ENCODE measurements around the gene DPP7.

Gene DPP7

GRCh38 chr9:137134191-137134590 is 19.7 kb upstream of the DPP7 start:
- no peaks in the 10 kb centered on the region for H3K27me3 ChIP-seq (ENCODE audit: insufficient read depth, low read length, poor library complexity, severe bottlenecking)
- H3F3A ChIP-seq (ENCODE audit: low read depth) = peaks cover 3% of the 10 kb centered on the region; the same call in 1 of the 2 replicates
- no peak overlapping the region for H3K4me2 ChIP-seq (ENCODE audit: low read depth, low read length, poor library complexity, severe bottlenecking)
- H3K79me2 ChIP-seq (ENCODE audit: insufficient read depth, low read length) = peaks cover 3% of the 10 kb centered on the region; the same call in 1 of the 2 replicates
- no peaks in the 10 kb centered on the region for H4K20me1 ChIP-seq (ENCODE audit: insufficient read depth, low read length, poor library complexity, severe bottlenecking)
- no peak overlapping the region for H2AFZ ChIP-seq (ENCODE audit: low read length)
- no peaks in the 10 kb centered on the region for H3K9me2 ChIP-seq (replicated peaks; ENCODE audit: low read depth, low read length)
- TF ChIP-seq EZH2phosphoT487 (IDR thresholded peaks at IDR 0.05; ENCODE audit: borderline replicate concordance) = no peak
- TF ChIP-seq CTCF (conservative IDR thresholded peaks at IDR 0.05; ENCODE audit: low read length) = no peak
- peaks cover 4% of the 10 kb centered on the region for H3K4me1 ChIP-seq (ENCODE audit: insufficient read depth, low read length, poor library complexity, severe bottlenecking)
- H3K9me3 ChIP-seq (ENCODE audit: insufficient read depth, low read depth, low read length) = no peaks in the 10 kb centered on the region
- H3K4me3 ChIP-seq (ENCODE audit: low read length, poor library complexity, severe bottlenecking) = no peak overlapping the region
- no peaks in the 10 kb centered on the region for H3K36me3 ChIP-seq (ENCODE audit: insufficient read depth, low read length)
- no peak overlapping the region for H3K9ac ChIP-seq (ENCODE audit: low read depth, low read length, poor library complexity, severe bottlenecking)

GRCh38 chr9:137130176-137130755 is 15.7 kb upstream of the DPP7 start:
- Histone ChIP-seq H3K4me1 (ENCODE audit: insufficient read depth, low read length, poor library complexity, severe bottlenecking) (peaks cover 26% of the 10 kb centered on the region), H3K4me3 (ENCODE audit: low read length, poor library complexity, severe bottlenecking) (peak overlapping the region; percentile 85), H3K9me2 (replicated peaks; ENCODE audit: low read depth, low read length) (no peaks in the 10 kb centered on the region), H3K4me2 (ENCODE audit: low read depth, low read length, poor library complexity, severe bottlenecking) (peak overlapping the region; percentile 100), H3F3A (ENCODE audit: low read depth) (peaks cover 11% of the 10 kb centered on the region), H2AFZ (ENCODE audit: low read length) (peak overlapping the region; percentile 98; the same call in 1 of the 2 replicates), H3K9me3 (ENCODE audit: insufficient read depth, low read depth, low read length) (no peaks in the 10 kb centered on the region), H3K79me2 (ENCODE audit: insufficient read depth, low read length) (peaks cover 28% of the 10 kb centered on the region), H3K9ac (ENCODE audit: low read depth, low read length, poor library complexity, severe bottlenecking) (peak overlapping the region; percentile 95), H3K27me3 (ENCODE audit: insufficient read depth, low read length, poor library complexity, severe bottlenecking) (no peaks in the 10 kb centered on the region), H3K36me3 (ENCODE audit: insufficient read depth, low read length) (no peaks in the 10 kb centered on the region), H4K20me1 (ENCODE audit: insufficient read depth, low read length, poor library complexity, severe bottlenecking) (no peaks in the 10 kb centered on the region)
- TF ChIP-seq EZH2phosphoT487 (IDR thresholded peaks at IDR 0.05; ENCODE audit: borderline replicate concordance) = no peak
- no peak for TF ChIP-seq CTCF (conservative IDR thresholded peaks at IDR 0.05; ENCODE audit: low read length)

DNA sequence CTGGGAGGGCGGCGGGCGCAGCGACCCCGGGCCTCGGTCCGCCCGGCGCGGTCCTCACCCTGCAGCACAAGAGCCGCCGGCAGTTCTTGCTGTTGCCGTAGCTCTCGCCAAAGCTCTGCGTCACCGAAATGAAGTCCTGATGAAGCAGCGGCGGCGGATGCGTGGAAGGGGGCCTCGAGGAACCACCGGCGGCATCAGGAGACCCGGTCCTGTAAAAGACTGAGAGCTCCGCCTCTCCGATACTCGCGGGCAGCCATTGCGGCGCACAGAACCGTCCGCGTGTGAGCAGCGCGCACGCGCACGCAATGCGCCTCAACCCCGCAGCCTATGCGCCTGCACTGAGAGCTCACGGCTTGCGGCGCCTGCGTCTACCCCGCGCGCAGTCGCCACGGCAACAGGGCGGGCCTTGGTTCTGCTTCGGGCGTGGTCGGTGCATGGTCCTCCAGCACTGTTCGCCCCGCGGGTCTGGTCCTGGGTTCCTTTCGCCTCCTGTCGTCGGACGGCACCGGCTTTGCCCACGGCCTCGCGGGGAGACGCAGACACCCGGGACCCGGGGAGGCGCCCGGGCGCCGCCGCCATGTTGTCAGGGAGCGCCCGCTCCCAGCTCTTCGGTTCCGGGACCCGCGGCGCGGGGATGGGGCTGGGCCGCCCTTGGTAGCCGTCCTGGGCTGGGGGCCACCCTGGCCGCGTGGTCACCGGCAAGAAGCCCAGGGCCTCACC is 15.1 kb upstream of the DPP7 start:
- Histone ChIP-seq H2AFZ (ENCODE audit: low read length) (peak overlapping the region; percentile 98), H3K36me3 (ENCODE audit: insufficient read depth, low read length) (no peaks in the 10 kb centered on the region), H3F3A (ENCODE audit: low read depth) (peaks cover 11% of the 10 kb centered on the region), H3K9me2 (replicated peaks; ENCODE audit: low read depth, low read length) (no peaks in the 10 kb centered on the region), H3K4me2 (ENCODE audit: low read depth, low read length, poor library complexity, severe bottlenecking) (peak overlapping the region; percentile 100), H4K20me1 (ENCODE audit: insufficient read depth, low read length, poor library complexity, severe bottlenecking) (no peaks in the 10 kb centered on the region), H3K4me3 (ENCODE audit: low read length, poor library complexity, severe bottlenecking) (peak overlapping the region; percentile 85), H3K9me3 (ENCODE audit: insufficient read depth, low read depth, low read length) (no peaks in the 10 kb centered on the region), H3K9ac (ENCODE audit: low read depth, low read length, poor library complexity, severe bottlenecking) (peak overlapping the region; percentile 95), H3K4me1 (ENCODE audit: insufficient read depth, low read length, poor library complexity, severe bottlenecking) (peaks cover 26% of the 10 kb centered on the region), H3K79me2 (ENCODE audit: insufficient read depth, low read length) (peaks cover 28% of the 10 kb centered on the region), H3K27me3 (ENCODE audit: insufficient read depth, low read length, poor library complexity, severe bottlenecking) (no peaks in the 10 kb centered on the region)
- TF ChIP-seq EZH2phosphoT487 (IDR thresholded peaks at IDR 0.05; ENCODE audit: borderline replicate concordance) = no peak
- no peak for TF ChIP-seq CTCF (conservative IDR thresholded peaks at IDR 0.05; ENCODE audit: low read length)

All from Loucy (cell line).